VCaP (cell line): ENCODE results near the gene ZC3H12D.

Experiments used
- H3K27ac ChIP-seq: fragments of 450-650 bp; 2 replicates; pipeline ENCODE4 v1.5.1; 2017
- CTCF ChIP-seq: fragments of 450-650 bp; conservative IDR thresholded peaks from 2 replicates; pipeline ENCODE4 v1.5.1; 2017; ENCODE audit warnings: mild to moderate bottlenecking, moderate library complexity

Gene ZC3H12D

GRCh38 chr6:149414009-149414408 lies 70.8 kb downstream of the ZC3H12D start:
- TF ChIP-seq CTCF = no peak
- no peak overlapping the region for H3K27ac ChIP-seq

- no peak overlapping the region for H3K27ac ChIP-seq
- TF ChIP-seq CTCF = no peak
These were observed 74.3 kb downstream of the ZC3H12D start for GRCh38 chr6:149410557-149410956.

GRCh38 chr6:149409617-149410016 lies 75.2 kb downstream of the ZC3H12D start:
- H3K27ac ChIP-seq = no peak overlapping the region
- no peak for TF ChIP-seq CTCF

- no peak for TF ChIP-seq CTCF
- H3K27ac ChIP-seq = peak overlapping the region; percentile 5; the same call in 1 of the 2 replicates
These were observed 78.7 kb downstream of the ZC3H12D start for GRCh38 chr6:149405823-149406765.

GRCh38 chr6:149403534-149403933 lies 81.3 kb downstream of the ZC3H12D start:
- no peak for TF ChIP-seq CTCF
- no peak overlapping the region for H3K27ac ChIP-seq

DNA sequence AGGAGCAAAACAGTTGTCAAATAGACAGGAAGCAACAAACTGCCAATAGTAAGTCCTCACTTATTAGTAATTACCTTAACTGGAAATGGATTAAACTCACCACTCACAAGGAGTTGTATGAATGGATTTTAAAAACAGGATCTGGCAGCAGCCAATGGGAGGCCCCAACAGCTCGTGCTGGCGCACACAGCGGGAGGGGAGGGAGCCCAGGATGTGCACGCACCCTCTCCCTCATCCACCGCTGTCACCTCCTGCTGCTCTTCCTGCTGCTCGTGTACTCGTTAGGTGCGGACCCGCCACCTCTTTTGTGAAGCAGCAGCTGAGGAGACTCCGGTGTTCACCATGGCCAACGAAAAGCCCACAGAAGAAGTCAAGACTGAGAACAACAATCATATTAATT lies 84.8 kb downstream of the ZC3H12D start, which contains the start of gene SUMO4:
TSS of gene SUMO4 (plus strand) at position 213 of the 400 bp plus-strand sequence. CDS start at position 343, 130 bp downstream.
- no peak within 1 kb of the TSS for H3K27ac ChIP-seq
- no peak for TF ChIP-seq CTCF

- no peak overlapping the region for H3K27ac ChIP-seq
- TF ChIP-seq CTCF = no peak
These were observed 87.4 kb downstream of the ZC3H12D start for GRCh38 chr6:149397384-149397783.
